ENCODE results near the gene PLVAP. TPM values are rescaled to one million over a fixed set of nuclear protein-coding genes. Genes with fewer than 3 reads are reported as not detected.

The PLVAP gene
- total RNA-seq, 1 experiment from 2014 or later = not detected

- no peak overlapping the region for H2BK5ac ChIP-seq (ENCODE audit: insufficient read length, low read length)
- no peaks in the 10 kb centered on the region for H3K9me3 Mint-ChIP-seq
- no CpG with 5 or more reads among the region's 7 CpGs for WGBS (ENCODE audit: extremely low coverage, insufficient read length, low lambda C conversion rate)
Measured at GRCh38 chr19:17323964-17324332, 53.2 kb downstream of the PLVAP start.

More at GRCh38 chr19:17323964-17324332, 53.2 kb downstream of the PLVAP start:
- no peak overlapping the region for H2BK12ac ChIP-seq (ENCODE audit: insufficient read length, low read depth, low read length)
- H3T11ph ChIP-seq (ENCODE audit: low read length) = no peak overlapping the region
- no peak for DNase-seq
- no peak overlapping the region for H2AK5ac ChIP-seq (ENCODE audit: insufficient read length, low read length)
- Mint-ChIP-seq H3K36me3 (ENCODE audit: insufficient read depth in 1 of 3, low read depth in 3 of 3) (peaks cover 12 to 49% (median 28%) of the 10 kb centered on the region in 3 experiments), H3K4me1 (peaks cover 6 to 16% of the 10 kb centered on the region in 2 experiments), H3K4me3 (no peak overlapping the region), H3K27ac (no peak overlapping the region), H3K27me3 (ENCODE audit: low read depth) (peaks cover 2% of the 10 kb centered on the region; the same call in 1 of the 2 replicates)
- no peak overlapping the region for H2BK20ac ChIP-seq (ENCODE audit: low read depth, low read length, poor library complexity, severe bottlenecking)
- no peak overlapping the region for H2BK120ac ChIP-seq (ENCODE audit: low read depth, low read length, poor library complexity, severe bottlenecking)
- H3K27me3 ChIP-seq (ENCODE audit: insufficient read depth, low read length) = no peaks in the 10 kb centered on the region
- peaks cover 5% of the 10 kb centered on the region for H3K23me2 ChIP-seq (ENCODE audit: insufficient read length, low read depth, low read length, poor library complexity, severe bottlenecking)
- H3K56ac ChIP-seq (ENCODE audit: insufficient read length, low read depth, low read length) = no peak overlapping the region
- H3K23ac ChIP-seq (ENCODE audit: insufficient read length, low read depth, low read length) = no peak overlapping the region
- no peak overlapping the region for H4K5ac ChIP-seq (ENCODE audit: insufficient read length, low read depth, low read length)
- no peaks in the 10 kb centered on the region for H3K79me2 ChIP-seq (ENCODE audit: insufficient read depth, low read length)
- no peak overlapping the region for H3K14ac ChIP-seq (ENCODE audit: insufficient read depth, low read length)
- no peak for TF ChIP-seq CTCF (conservative IDR thresholded peaks at IDR 0.05)
- no peak overlapping the region for H2AFZ ChIP-seq (ENCODE audit: low read length)
- H3K4me1 ChIP-seq (ENCODE audit: insufficient read depth, low read length) = no peaks in the 10 kb centered on the region
- H4K8ac ChIP-seq (replicated peaks; ENCODE audit: insufficient read length, low read depth, low read length) = no peak overlapping the region
- no peak overlapping the region for H3K4me2 ChIP-seq (ENCODE audit: insufficient read depth, insufficient read length, low read length)
- no peaks in the 10 kb centered on the region for H3K79me1 ChIP-seq (ENCODE audit: insufficient read depth, low read depth, low read length, poor library complexity, severe bottlenecking)
- no peak overlapping the region for H2BK15ac ChIP-seq (ENCODE audit: low read depth, low read length)
- H3K27ac ChIP-seq (ENCODE audit: insufficient read length, low read depth, low read length) = no peak overlapping the region
- no peak overlapping the region for H3K4ac ChIP-seq (ENCODE audit: low read depth, low read length)
- H4K91ac ChIP-seq (ENCODE audit: insufficient read length, low read depth, low read length) = no peak overlapping the region
- no peak overlapping the region for H3K18ac ChIP-seq (ENCODE audit: insufficient read length, low read depth, low read length)
- H3K9ac ChIP-seq (ENCODE audit: extremely low read depth, insufficient read length, low read length) = no peak overlapping the region
- no peaks in the 10 kb centered on the region for H4K20me1 ChIP-seq (ENCODE audit: control insufficient read depth, insufficient read depth, insufficient read length)
- H3K9me3 ChIP-seq (ENCODE audit: control insufficient read depth, low read depth, low read length) = no peaks in the 10 kb centered on the region
